Measurements from ENCODE around the gene RAD52.

GRCh38 chr12:996881-997280, 47.4 kb upstream of the RAD52 start:
- TF ChIP-seq, protein P1, sequence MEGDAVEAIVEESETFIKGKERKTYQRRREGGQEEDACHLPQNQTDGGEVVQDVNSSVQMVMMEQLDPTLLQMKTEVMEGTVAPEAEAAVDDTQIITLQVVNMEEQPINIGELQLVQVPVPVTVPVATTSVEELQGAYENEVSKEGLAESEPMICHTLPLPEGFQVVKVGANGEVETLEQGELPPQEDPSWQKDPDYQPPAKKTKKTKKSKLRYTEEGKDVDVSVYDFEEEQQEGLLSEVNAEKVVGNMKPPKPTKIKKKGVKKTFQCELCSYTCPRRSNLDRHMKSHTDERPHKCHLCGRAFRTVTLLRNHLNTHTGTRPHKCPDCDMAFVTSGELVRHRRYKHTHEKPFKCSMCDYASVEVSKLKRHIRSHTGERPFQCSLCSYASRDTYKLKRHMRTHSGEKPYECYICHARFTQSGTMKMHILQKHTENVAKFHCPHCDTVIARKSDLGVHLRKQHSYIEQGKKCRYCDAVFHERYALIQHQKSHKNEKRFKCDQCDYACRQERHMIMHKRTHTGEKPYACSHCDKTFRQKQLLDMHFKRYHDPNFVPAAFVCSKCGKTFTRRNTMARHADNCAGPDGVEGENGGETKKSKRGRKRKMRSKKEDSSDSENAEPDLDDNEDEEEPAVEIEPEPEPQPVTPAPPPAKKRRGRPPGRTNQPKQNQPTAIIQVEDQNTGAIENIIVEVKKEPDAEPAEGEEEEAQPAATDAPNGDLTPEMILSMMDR (optimal IDR thresholded peaks at IDR 0.05 in 1 of 3, IDR thresholded peaks at IDR 0.05 in 1 of 3, conservative IDR thresholded peaks at IDR 0.05 in 1 of 3; ENCODE audit: extremely low read depth in 1 of 3, insufficient read depth in 2 of 3, low read length in 3 of 3), result no peak
- no peak for TF ChIP-seq EZH2 (IDR thresholded peaks at IDR 0.05; ENCODE audit: low read length)
